ENCODE data around the gene RSPH1.

The RSPH1 gene

DNA sequence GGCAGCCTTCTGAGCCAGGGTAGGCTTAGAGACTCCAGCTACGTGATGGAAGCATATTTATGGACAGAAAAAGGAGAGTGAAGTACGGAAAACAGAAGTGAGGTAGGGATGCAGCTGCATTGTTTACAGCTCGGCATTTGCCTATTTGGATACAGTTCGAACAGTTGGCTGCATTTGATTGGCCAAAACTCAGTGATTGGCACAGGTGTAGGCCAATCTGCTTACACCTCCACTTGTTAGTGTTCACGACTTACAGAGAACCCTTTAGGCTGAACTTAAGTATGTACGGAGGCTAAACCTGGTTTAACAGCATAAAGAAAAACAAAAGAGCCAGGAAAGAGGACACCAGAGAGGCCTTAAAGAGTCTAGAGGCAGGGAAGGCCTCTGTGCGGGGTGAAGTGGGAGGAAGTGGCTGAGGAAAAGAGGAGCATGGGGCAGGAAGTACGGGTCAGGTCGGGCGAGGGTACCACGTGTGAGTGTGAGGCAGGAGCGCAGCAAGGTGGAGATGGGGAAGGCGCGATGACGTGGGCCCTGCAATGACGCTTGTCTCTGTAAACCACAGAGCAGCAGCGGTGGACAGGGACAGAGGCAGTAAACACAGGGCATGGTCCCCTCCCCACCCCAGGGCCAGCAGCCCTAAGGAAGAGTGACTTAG lies 32.0 kb downstream of the RSPH1 start:
- DNase-seq, result peak; percentile 43

DNA sequence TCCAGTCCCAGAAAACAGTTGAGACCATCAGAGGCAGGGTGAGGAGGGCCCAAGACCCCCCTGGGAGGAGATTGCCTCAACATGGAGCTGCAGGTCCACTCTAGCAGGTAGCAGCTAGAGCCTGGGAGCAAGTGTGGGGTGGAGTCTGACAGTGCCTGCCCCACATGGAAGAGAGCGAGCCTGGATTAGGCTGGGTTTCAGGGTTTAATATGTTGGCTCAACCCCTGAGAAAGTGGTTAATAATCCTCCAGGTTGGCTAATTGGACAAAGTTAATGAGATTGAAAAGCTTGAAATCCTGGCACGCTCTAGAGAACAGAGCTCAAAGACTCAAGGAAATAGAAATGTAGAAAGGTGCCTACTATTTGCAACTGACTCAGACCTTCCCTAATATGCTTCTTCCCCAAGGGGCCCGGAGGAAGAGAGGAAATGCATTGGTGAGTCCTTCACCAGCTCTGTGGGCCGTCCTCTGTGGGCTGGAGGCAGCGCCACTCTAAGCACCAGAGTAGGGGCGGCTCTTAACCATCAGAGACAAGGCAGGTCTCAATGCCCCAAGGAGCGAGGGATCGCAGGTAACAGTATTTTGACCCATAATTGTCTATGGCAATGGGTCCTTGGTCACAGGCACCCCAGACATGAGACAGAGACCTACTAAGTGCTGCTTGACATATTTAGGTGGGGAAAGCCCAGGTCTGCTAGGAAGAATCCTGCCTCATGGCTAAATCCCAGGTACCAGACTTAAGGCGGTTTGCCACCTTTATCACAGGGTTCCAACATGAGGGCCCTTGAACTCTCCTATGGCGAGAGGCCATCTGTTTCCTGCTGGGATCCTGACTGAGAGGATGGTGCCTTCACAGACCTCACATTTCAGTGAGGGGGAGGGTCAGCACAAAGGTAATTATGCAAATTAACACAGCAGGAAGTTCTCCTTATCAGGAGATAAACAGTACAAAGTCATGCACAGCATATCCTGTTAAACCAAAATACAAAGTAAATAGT lies 33.8 kb downstream of the RSPH1 start:
- DNase-seq, result no peak

DNA sequence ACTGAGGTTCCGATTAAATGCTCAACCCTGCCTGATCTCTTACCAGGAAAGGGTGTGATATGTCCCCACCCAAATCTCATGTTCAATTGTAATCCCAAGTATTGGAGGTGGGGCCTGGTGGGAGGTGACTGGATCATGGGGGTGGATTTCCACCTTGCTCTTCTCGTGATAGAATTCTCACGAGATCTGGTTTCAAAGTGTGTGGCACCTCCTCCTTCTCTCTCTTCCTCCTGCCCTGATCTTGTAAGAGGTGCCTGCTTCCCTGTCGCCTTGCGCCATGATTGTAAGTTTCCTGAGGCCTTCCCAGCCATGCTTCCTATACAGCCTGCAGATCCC lies 34.9 kb downstream of the RSPH1 start:
- no peak for DNase-seq

DNA sequence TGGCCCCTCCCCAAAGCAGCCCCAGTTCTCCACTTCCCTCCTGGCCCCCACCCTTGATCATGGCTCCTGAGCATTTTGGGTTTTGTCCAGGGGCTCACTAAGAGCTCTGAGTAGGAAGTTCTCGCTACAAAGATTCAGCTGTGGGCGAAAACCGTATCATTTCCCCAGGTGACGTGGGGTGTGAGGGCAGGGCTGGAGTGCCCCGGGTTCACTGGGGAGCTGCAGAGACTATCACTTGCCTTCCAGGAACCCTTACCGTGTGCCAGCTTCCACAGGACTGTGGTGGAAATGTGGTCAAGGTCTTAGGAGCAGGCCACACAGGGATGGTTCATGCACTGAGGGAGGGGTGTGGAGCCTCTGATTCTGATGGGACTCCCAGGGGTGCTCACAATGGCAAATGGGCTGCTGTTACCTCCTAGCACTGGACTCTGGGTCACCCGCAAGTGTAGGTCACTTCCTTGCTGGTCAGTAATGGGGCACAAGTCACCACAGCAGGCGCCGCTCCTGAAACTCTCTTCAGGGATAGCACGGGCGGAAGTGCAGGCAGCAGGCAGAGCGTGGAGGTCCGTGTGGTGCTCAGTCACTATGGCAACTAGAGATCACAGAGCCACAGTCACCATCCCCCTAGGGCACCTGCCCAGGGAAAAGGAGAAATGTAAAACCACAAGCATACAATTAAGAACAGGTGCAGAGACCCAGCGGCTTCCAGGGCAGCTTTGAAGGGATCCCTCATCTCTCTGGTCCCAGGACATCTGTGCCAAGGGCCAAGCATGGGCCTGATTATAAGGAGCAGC lies 35.4 kb downstream of the RSPH1 start:
- no peak for DNase-seq

DNA sequence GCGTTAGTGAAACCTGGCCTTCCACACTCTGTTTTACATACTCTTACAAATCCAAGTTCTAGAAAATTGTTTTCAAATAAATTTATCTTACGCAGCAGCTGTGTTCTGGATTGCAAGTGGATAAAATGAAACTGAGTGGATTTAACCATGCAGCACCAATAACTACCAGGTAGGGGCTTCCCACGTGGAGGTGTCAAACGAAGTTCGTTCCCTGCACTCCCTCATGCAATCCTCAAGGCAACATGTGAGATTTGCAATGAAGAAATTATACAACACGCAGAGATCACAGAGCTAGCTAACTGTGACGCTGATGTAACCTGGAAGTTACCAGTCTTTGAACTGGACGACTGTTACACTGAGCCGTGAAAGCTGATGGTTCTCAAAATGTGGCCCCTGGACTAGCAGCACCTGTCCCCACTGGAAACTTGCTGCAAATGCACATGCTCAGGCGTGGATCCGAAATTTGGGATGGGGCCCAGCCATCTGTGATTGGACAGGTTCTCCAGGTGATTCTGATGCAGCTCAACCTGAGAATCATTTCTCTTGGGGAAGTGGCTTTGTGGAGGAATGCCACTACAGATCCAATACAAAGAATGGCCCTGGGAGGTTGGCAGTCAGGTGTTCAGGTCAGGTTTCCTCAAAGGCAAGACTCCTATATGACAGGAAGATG lies 36.3 kb downstream of the RSPH1 start:
- no peak for DNase-seq

DNA sequence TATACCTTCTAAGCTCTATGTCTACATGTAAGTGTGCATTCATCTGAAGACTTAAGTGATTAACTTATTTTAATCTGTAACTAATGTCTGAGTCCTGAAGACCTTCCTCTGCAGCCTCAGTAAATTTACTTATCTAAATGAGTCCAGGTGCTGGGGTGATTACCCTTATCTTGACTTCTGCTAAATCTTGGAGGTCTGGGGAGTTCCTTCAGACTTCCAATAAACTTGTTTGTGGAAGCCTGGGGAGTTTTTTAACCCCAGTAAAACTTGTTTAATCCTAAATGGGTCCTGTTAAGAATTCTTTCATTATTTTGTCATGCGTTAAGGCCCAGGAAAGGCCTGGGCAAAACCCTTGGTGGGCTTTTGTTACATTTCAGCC lies 37.0 kb downstream of the RSPH1 start:
- DNase-seq, result no peak

DNA sequence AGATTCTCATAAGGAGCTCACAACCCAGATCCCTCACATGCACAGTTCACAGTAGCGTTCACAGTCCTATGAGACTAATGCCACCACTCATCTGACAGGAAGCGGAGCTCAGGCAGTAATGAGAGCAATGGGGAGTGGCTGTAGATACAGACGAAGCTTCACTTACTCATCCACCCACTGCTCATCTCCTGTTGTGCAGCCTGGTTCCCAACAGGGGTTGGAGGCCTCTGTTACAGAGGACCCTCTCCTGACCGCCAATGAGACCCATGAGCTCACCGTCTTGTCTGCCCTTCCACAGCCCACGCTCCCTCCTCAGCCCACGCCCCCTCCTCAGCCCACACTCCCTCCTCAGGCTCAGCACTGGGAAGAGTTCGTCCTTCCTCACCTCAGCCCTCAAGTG lies 39.6 kb downstream of the RSPH1 start:
- no peak for DNase-seq

DNA sequence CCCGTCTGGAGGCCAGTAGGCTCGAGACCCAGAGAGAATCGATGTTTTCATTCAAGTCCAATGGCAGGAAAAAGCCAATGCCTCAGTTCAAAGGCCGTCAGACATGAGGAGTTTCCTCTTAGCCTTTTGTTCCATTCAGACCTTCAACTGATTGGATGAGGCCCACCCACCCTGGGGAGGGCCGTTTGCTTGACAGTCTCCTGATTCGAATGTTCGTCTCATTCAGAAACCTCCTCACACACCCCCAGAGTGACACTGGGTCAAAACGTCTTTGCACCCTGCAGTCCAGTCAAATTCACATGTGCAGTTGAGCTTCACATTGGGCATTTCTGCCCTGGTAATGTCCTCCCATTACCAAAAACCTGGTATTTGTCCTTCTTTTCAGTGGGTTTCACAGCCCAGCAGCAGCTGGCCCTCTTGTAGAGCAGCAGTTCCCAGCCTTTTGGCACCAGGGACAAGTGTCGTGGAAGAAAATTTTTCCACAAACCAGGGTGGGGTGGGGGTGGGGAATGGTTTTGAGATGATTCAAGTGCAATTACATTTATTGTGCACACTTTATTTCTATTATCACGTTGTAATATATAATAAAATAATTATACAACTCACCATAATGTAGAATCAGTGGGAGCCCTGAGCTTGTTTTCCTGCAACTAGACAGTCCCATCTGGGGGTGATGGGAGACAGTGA lies 40.1 kb downstream of the RSPH1 start:
- no peak for DNase-seq

DNA sequence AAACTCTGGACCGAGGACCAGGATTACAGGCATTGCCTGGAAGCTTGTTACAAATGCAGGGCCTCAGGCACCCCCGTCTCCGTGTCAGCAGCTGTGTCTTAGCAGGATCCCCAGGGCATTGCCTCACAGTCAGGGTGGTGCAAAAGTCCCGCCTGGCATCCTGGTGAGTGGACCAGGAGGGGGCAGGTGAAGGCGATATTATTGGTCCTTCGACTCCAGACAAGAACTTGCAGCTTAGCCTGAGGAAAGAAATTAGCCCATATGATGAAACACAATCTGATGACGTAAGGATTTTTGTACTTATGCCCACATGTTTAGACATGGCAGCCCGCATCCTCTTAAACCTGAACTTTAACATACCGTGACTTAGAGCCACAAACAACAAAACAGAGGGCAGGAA lies 40.8 kb downstream of the RSPH1 start:
- no peak for DNase-seq

DNA sequence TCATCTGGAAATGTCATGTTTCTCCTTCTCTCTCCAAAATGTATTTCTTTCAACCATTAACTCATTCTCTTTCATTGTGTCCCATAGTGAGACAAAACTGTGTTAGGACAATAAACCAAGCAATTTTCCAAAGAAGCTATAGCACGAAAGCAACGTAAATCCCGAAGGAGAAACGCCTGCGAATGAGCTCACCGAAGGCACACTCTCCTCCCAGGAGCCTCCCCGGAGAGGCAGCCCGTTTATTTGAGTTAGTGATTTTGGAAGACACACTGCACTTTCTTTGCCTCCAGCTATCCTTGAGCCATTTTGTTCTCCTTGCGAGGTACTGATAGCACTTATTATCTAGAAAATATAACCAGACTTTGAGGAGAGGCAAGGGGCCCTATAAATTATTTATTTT lies 41.2 kb downstream of the RSPH1 start:
- no peak for DNase-seq

DNA sequence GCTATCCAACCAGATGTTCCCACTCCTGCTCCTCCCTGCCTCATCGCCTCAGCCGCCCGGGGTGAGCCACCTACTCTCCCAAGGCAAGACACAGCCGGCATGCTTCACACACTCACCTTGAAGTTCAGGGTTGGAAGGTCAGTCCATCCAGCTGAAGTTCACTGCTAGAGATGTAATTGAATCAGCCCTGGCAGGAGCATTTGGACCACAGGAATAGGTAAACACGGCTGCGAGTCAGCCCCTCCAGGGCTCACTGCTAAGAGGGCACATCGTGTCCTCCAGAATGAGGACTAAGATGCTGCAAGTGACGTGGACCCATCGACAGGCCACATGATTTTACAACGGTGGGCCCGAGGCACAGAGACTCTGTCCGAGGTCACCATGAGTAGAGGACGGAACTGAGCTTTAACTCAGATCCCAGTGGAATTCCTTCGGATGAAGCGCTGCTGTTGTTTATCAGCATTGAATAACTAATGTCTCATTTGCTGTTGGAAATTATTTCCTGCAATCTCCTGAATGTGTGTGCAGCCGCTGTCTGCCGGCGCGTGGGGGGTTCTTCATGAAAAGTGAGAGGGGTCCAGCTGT lies 41.9 kb downstream of the RSPH1 start:
- no peak for DNase-seq

DNA sequence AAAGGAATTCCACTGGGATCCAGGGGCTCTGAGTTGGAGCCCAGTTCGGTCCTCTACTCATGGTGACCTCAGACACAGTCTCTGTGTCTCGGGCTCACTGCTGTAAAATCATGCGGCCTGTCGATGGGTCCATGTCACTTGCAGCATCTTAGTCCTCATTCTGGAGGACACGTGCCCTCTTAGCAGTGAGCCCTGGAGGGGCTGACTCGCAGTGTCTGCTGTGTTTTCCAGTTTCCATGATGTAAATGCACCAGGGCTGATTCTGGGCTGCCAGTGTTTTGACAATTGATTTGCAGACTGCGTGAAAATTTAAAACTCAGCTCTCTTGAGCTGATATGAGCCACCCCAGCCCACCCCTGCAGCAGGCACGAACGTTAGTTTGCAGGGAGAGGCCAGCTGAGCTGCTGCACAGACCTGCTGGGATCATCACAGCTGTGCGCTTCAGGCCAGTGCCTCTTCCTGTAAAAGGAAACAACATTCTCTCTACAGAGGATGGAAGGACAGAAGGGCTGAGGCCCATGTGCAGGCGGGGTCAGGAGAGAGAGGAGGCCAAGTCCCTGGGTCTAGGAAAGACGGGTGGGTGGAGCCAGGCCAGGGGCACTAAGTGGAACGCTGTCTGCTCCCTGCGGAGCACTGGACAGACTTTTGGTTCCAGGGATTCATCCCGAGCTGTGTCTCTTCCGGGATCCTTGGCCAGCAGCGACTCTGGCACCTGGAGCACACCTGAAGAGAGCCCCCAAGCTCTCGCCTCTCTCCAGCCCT lies 42.6 kb downstream of the RSPH1 start:
- DNase-seq, result no peak

DNA sequence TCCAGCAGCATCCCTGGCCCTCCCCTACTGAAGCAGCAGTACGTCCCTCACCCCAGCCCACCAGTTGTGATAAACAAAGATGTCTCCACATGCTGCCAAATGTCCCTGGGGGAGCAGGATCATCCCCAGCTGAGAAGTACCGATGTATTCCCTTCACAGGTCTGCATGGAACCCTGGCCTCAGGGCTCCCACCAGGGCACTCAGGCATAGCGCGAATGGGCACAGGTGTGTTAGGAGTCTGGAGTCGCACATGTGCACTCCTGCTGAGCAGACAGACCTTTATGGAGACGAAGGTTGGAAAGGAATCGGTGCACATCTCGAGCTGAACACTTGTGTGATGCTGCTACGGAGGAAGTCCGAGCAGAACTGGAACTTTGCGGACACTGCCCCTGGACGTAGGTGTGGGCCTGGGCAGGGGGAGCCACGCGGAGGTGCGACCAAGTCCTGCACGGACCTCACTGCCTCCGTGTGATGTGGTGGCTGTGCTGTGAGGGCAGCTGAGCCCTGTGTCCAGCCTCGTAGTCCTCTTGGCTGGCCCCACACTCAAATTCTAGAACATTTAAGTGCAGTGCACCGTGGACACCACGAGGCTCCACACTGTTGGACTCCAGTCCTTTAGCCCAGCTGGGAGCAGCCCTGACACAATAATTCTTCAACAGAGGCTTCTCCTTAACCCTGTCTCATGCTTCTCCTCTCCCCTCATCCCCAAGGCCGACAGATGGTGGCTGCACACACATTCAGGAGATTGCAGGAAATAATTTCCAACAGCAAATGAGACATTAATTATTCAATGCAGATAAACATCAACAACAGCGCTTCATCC lies 43.4 kb downstream of the RSPH1 start:
- DNase-seq, result no peak

DNA sequence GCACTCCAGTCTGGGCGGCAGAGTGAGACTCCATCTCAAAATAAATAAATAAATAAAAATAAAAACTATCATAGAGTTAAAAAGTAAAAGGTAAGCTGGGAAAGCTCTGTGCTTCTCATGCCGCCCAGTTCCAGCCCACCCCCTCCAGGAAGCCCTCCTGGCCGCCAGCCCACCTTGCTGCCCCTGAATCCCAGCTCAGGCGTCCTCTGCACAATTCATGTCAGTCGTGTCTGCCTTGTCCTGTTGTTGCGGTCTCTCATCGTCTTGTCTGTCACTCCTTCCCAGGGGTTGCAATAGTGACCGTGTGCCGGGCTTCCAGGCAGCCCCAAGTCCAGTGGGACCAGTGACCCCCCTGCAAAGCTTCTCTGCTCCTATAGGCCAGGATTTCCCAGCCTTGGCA lies 44.1 kb downstream of the RSPH1 start:
- DNase-seq, result no peak

DNA sequence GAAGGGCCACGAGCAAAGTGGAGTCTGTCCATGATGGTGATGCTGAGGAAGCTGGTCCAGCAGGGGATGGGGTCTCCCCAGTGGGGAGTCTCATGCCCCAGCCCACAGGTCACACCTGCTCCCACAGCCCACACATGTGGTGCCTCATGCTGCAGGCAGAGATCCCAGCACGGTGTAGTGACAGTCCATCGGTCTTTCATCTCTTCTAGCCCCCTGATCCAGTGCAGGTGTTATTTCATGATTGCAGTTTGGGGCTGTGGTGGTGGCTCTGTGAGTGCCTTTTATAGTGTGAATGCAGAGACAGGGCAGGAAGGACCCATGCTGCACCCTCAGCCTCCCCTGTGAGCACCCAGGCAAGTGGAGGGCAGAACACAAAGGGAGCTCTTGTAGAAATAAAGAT lies 47.3 kb downstream of the RSPH1 start:
- DNase-seq, result no peak

DNA sequence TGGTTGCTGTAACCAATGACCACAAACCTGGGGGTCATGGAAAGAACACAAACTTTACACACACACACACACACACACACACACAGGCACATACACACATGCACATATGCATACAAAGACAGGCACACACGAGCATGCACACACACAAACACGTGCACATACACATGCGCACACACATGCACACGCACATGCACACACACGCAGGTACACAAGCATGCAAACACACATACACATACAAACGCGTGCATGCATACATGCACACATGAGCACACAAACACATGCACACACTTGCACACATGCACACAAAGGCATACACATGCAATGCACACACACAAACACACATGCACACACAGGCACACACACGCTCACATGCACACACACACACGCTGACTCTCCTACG lies 48.3 kb downstream of the RSPH1 start:
- DNase-seq, result no peak

DNA sequence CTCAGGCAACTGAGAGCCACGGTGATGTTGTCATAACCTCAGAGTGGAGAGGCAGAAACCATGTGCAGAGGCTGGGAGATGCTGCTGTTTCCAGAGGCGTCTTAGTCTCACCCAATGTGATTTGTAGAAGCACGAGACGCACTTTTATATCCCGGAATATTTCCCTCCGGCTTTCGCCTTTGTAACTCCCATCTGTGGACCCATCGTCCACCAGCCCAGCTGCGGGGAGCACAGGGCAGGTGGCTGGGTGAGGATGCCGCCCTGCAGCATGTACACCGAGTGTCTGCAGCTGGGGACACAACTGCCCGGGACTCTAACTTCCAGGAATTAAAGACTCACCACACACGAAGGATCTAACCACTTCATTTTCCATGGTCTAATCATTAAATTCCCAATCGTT lies 48.8 kb downstream of the RSPH1 start:
- no peak for DNase-seq

DNA sequence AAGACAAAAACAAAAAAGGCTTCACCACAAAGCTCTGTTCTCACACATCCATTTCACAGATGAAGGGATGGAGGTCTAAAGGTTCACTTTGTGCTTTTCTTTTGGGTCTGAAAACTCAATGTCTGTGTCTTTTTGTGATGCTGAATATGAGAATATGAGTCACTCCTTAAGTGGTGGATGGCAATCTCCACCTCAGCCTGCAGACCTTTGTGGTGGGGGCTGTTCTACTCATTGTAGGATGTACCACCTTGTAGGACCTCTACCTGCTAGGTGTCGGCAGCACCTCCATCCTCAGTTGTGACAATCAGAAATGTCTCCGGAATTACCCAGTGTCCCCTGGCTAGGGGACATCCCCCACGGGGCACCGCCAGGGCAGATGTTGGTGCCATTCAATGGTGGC lies 49.5 kb downstream of the RSPH1 start:
- no peak for DNase-seq

DNA sequence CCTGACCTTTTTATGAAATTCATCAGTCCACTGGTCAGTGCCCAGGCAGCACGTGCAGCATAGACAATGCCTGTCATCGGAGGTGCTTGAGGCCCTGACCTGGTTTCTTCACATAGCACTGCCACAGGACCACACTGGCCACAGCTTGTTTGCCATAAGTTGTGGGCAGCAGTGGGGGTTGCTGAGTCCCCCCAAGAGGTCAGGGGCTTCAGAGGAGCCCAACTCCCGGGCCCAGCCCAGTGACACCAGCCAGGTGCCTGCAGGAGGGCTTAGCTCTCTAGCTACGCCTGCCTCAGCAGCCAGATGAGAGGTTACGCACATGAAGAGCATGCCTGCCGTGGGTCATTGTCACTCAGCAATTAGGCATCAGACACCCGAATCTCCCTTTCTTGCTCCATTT lies 50.7 kb downstream of the RSPH1 start:
- no peak for DNase-seq

DNA sequence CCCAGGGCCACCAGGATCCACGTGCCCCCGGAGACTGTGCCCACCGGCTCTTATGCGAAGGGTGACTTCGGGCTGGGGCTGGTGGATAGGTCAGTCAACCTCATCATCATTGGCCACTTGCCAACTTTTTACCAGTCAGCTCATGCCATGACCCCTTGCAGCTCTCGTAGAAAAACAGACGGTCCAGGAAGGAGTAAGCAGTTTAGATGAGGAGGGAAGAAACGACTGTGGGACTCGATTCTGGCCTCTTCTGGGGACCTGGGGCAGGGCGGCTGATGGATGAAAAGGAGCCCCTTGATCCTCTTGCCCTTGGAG lies 51.3 kb downstream of the RSPH1 start:
- DNase-seq, result no peak
